ENCODE results near the gene THOC2.
A peak's percentile ranks its signal among the peaks of the same experiment; 100 is the strongest.
"Not testable (repeated sequence)": the region's sequence is repeated elsewhere in the genome, so short reads cannot be mapped to it uniquely, and the experiment has no call there.

Gene THOC2

GRCh38 chrX:123731258-123731986 is 1.4 kb downstream of the THOC2 start:
- H3K4me3 ChIP-seq (ENCODE audit: low read length): peak overlapping the region; percentile 79

GRCh38 chrX:123728554-123728953 is 4.3 kb downstream of the THOC2 start:
- DNase-seq (ENCODE audit: low read depth): no peak
- TF ChIP-seq CTCF (IDR thresholded peaks at IDR 0.05; ENCODE audit: insufficient read depth, low read depth, low read length, missing control alignments): no peak
- H3K4me3 ChIP-seq (ENCODE audit: low read length): no peak overlapping the region

More at GRCh38 chrX:123731258-123731986, 1.4 kb downstream of the THOC2 start:
- peak; percentile 23 for DNase-seq (ENCODE audit: low read depth)
- TF ChIP-seq CTCF (IDR thresholded peaks at IDR 0.05; ENCODE audit: insufficient read depth, low read depth, low read length, missing control alignments): no peak

GRCh38 chrX:123728016-123728415 is 4.8 kb downstream of the THOC2 start:
- TF ChIP-seq CTCF (IDR thresholded peaks at IDR 0.05; ENCODE audit: insufficient read depth, low read depth, low read length, missing control alignments): no peak
- no peak overlapping the region for H3K4me3 ChIP-seq (ENCODE audit: low read length)
- DNase-seq (ENCODE audit: low read depth): no peak

DNA sequence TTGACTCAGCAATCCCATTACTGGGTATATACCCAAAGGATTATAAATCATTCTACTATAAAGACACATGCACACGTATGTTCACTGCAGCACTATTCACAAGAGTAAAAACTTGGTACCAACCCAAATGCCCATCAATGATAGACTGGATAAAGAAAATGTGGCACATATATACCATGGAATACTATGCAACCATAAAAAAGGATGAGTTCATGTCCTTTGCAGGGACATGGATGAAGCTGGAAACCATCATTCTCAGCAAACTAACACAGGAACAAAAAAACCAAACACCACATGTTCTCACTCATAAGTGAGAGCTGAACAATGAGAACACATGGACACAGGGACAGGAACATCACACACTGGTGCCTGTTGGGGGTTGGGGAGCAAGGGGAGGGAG is 10.7 kb downstream of the THOC2 start:
- not testable (repeated sequence) for H3K4me3 ChIP-seq (ENCODE audit: low read length); DNase-seq (ENCODE audit: low read depth)

GRCh38 chrX:123720486-123720885 is 12.4 kb downstream of the THOC2 start:
- no peak for TF ChIP-seq CTCF (IDR thresholded peaks at IDR 0.05; ENCODE audit: insufficient read depth, low read depth, low read length, missing control alignments)
- no peak overlapping the region for H3K4me3 ChIP-seq (ENCODE audit: low read length)
- no peak for DNase-seq (ENCODE audit: low read depth)

DNA sequence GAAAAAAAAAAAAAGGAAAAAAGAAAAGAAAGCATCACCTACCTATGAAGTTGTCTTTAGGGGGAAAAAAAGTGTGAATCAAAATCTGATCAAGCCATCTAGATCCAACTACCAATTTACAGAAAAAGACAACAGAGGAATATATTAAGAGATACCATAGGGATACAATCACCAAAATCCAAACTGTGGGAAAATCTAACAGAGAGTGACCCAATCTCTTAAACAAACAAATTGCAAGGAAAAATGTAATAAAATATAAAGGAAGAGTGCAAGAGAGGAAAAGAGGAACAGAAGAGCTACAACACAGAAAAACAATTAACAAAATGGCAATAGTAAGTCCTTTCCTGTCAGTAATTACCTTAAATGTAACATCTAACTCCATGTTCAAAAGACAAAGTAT is 19.0 kb downstream of the THOC2 start:
- TF ChIP-seq CTCF (IDR thresholded peaks at IDR 0.05; ENCODE audit: insufficient read depth, low read depth, low read length, missing control alignments): no peak

DNA sequence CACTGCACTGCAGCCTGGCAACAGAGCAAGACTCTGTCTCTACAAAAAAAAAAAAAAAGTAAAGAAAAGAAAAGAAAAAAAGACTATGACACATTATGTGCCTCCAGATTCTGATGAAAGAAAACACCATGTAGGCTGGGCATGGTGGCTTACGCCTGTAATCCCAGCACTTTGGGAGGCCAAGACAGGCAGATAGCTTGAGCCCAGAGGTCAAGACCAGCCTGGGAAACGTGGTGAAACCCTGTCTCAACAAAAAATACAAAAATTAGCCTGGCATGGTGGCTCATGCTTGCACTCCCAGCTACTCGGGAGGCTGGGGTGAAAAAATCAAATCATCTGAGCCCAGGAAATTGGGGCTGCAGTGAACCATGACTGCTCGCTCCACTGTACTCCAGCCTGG is 19.4 kb downstream of the THOC2 start:
- DNase-seq (ENCODE audit: low read depth): no peak
- no peak overlapping the region for H3K4me3 ChIP-seq (ENCODE audit: low read length)
- TF ChIP-seq CTCF (IDR thresholded peaks at IDR 0.05; ENCODE audit: insufficient read depth, low read depth, low read length, missing control alignments): no peak

More for the DNA sequence above, 19.0 kb downstream of the THOC2 start:
- no peak overlapping the region for H3K4me3 ChIP-seq (ENCODE audit: low read length)
- DNase-seq (ENCODE audit: low read depth): no peak

GRCh38 chrX:123711201-123711600 is 21.7 kb downstream of the THOC2 start:
- not testable (repeated sequence) for H3K4me3 ChIP-seq (ENCODE audit: low read length); DNase-seq (ENCODE audit: low read depth)
